Measurements from ENCODE around the gene LMTK2. TPM values are rescaled to one million over a fixed set of nuclear protein-coding genes. Genes with fewer than 3 reads are reported as not detected.
"Not testable (repeated sequence)": the region's sequence is repeated elsewhere in the genome, so short reads cannot be mapped to it uniquely, and the experiment has no call there.

Gene LMTK2
- polyA plus RNA-seq, 1 donor, result 6.6 TPM

DNA sequence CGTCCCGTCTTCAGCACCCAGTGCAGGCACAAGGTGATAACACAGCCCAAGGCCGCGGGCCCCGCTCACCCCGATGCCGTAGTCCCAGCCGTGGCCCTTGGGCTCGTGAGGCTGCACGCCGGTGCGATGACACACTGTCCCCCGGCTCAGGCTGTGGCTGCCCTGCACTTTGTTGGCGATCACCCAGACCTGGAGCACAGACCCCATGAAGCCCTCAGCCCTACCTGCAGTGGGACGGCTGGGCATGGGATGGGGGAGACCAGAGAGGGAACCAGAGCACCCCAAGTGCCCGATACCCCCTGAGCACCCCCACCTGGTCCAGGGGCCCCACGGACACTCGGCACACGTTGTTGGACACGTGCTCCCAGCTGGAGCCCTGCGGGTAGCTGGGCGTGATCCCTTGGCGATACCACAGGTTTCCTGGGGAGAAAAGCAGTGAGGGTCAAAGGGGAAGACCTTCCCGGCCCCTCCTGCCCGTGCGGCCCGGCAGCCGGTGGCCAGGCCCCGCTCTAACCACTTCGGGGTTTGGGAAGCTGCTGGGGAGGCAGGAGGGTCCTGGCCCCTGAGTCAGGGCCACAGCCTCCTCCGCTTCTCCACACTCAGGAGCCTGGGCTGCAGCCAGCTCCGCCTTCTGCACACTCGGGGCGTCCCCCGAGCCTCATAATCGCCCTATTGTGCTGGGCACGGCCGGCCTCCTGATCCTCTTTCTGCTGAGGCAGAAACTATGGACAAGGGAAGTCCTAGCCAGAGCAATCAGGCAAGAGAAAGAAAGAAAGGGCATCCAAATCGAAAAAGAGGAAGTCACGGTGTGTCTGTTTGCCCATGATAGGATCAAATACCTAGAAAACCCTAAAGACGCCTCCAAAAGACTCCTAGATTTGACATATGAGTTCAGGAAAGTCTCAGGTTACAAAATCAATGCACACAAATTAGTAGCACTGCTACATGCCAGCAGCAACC lies 111.2 kb downstream of the LMTK2 start:
- DNase-seq (ENCODE audit: low read depth), result no peak

DNA sequence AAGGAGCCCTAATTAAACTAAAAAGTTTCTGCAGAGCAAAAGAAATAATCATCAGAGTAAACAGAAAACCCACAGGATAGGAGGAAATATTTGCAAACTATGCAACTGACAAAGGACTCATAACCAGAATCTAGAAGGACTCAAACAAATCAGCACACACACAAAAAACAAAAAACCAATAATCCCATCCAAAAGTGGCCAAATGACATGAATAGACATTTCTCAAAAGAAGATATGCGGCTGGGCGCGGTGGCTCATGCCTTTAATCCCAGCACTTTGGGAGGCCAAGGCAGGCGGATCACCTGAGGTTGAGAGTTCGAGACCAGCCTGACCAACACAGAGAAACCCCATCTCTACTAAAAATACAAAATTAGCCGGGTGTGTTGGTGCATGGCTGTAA lies 112.7 kb downstream of the LMTK2 start:
- DNase-seq (ENCODE audit: low read depth), result not testable (repeated sequence)

GRCh38 chr7:98221611-98222532 lies 115.2 kb downstream of the LMTK2 start:
- DNase-seq (ENCODE audit: low read depth), result no peak

GRCh38 chr7:98222533-98223195 lies 116.0 kb downstream of the LMTK2 start:
- no peak for DNase-seq (ENCODE audit: low read depth)

GRCh38 chr7:98223351-98223897 lies 116.8 kb downstream of the LMTK2 start:
- no peak for DNase-seq (ENCODE audit: low read depth)

GRCh38 chr7:98223898-98224700 lies 117.4 kb downstream of the LMTK2 start:
- DNase-seq (ENCODE audit: low read depth), result no peak

DNA sequence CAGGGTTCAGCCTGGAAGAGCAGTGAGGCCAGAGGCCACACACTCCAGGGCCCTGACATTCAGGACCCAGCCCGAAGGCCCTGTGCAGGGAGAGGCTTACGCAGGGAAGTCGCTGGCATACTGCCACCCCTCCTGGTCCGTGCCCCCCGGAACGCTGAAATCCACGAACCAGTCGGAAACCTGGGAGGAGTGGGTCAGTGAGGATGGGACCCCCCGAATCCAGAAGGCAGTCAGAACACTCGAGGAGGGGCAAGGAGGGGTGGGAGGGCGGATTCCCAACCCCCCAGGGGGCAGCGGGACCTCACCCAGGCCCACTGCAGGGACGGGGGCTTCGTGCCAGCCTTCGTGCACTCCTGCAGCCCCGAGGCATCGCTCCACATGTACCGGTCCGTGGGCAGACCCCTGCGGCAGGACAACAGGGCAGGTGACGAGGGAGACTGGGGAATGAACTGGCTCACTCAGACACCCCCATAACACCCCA lies 118.1 kb downstream of the LMTK2 start:
- DNase-seq (ENCODE audit: low read depth), result no peak

DNA sequence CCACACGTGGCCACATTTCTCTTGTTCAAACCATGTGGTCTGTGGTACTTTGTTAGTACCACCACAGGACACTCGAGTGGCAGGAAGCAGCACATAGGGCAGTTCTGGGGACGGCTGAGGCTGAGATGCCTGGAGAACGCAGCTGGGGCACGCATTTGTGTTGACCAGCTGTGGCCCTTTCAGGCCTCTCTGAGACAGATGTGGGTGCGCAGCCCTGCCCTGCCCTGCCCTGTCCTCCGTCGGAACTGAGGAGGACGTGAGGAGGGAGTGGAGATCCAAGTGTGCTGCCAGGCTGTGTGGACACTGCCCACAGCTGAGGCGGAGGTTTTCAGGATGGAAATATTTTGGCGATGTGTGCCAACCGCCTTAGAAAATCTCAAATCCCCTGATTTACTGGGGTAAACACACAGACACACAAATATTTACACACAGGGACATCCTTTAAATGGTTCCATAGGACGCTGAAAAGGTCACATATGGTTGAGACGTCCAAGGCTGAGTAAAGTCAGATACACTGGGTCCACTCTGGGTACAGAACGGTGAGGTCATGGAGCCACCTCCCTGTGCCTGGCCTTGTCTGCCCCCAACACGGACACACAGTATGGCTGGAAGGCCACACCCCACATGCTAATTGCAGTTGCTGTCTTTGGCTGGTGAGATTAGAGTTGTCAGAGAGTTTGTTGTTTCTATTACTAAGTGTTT lies 119.4 kb downstream of the LMTK2 start:
- DNase-seq (ENCODE audit: low read depth), result no peak

- DNase-seq (ENCODE audit: low read depth), result no peak
These were observed 121.3 kb downstream of the LMTK2 start for GRCh38 chr7:98227939-98228338.

GRCh38 chr7:98228801-98229200 lies 122.1 kb downstream of the LMTK2 start:
- no peak for DNase-seq (ENCODE audit: low read depth)

DNA sequence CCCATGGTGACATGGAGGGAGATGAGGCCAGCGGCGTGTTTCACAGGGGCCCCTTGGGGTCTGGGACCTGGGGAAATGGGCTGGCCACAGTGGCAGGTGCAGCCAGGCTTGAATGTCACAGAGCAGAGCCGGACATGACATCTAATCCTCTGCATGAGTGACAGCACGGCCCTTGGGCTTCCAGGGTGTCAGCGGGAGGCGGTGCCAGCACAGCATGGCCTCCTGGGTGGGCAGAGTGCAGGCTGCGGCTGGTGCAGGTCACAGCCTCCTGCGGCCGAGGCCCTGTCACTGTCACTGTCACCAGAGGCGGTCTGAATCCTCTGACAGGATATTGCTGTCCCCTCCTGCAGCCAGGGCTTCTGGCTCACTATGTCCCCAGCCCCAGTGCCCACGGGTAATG lies 122.8 kb downstream of the LMTK2 start:
- no peak for DNase-seq (ENCODE audit: low read depth)

- no peak for DNase-seq (ENCODE audit: low read depth)
These were observed 123.5 kb downstream of the LMTK2 start for GRCh38 chr7:98229991-98230745.

DNA sequence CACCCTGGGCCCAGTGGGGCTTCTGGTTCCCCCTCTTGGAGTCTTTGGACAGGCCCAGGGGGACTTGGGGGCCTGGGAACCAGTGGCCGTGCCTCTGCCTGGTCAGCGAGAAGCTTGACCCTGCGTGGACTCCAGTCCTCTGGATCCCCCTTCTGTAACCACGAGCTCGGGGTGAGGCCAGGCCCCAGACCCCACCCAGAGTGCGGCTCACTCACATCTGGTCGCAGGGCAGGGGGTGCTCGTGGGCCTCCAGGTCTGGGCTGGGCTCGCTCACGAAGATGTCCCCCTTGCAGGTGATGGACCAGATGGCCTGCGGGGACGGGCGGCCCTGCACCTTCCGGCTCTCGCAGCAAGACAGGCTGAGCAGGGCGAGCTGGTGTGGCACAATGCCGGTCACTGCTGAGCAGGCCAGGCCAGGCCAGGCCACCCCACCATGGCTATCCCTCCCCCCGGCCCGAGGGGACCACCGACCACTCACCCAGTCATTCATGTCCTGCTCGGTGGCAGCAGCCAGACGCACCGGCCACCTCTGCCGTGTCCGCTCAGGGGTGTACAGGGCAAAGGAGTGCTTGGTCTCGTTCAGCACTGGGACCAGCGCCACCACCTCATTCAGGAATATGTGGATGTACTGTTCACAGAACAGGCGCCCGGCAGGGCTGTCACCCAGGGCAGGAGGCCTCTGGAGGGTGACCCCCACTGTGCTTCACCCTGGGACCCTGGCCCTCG lies 124.2 kb downstream of the LMTK2 start:
- DNase-seq (ENCODE audit: low read depth), result no peak

GRCh38 chr7:98231493-98232262 lies 125.0 kb downstream of the LMTK2 start:
- DNase-seq (ENCODE audit: low read depth), result no peak

DNA sequence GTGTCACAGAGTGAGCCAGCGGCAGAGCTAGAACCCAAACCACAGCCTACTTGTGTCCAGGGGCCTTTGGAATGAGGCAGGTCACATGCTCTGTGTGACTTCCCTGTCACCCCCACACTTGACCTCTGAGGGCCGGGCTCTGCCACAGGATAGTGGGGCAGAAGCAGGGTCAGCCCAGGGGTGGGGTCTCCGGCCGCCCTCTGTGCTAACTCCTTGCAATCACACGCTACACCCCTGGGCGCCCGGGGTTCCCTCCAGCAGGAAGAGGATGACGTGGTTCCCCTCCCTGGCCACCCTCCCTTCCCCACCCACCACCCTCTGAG lies 125.6 kb downstream of the LMTK2 start:
- no peak for DNase-seq (ENCODE audit: low read depth)

GRCh38 chr7:98232799-98233198 lies 126.1 kb downstream of the LMTK2 start:
- no peak for DNase-seq (ENCODE audit: low read depth)

- DNase-seq (ENCODE audit: low read depth), result no peak
These were observed 126.8 kb downstream of the LMTK2 start for GRCh38 chr7:98233219-98234070.
